IPS-NIHi11 (cell line): ENCODE measurements around the gene MED25.

ENCODE experiments used
- DNase-seq: peaks from one replicate; pipeline ENCODE4 v3.0.0; 2012; ENCODE audit warnings: mixed read lengths, low spot score

The MED25 gene

DNA sequence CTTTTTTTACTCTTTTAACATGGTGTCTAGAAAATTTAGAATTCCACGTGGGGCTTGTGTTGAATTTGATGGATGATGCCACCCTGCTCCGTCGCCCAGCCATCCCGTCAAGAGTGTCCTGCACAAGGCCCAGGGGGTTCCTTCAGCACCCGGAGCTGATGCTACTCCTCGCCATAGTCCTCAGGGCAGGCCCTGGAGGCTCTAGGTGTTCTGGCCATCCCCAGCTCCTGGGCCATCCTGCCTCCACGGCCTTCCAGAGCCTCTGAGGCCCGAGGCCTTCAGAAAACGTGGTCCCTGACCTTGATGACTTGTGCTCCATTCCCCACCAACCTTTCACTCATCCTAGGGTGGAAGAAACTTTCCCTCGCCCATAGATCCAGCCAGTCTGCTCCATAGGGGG lies 55.7 kb downstream of the MED25 start:
- no peak for DNase-seq

DNA sequence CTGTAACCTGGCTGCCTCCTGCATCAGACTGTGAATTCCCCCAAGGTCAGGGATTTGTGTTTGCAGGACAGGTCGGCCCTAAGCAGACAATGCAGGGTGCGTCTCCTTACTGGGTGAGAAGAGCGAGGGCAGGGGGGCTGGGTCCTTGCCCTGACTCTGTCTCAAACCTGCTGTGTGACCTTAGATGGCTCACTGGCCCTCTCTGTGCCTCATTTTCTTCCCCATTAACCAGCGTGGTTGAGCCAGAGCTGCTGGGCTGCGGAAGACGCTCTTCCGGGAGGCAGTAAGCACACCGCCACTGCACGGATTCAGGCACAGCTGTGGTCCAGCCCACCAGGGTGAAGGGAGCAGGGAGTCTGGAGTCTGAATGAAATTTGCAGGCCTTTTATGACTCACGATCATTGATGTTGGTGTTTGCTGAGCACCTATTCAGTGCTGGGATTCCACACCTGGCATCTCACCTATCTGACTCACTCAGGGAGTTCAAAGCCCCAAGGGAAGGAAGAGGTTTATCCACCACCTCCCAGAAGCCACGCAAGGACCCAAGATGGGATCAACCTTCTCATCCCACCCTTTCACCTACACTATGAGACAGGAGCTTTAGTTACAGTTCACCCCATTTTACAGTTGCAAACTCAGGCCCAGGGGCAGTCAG lies 56.5 kb downstream of the MED25 start:
- DNase-seq, result no peak

DNA sequence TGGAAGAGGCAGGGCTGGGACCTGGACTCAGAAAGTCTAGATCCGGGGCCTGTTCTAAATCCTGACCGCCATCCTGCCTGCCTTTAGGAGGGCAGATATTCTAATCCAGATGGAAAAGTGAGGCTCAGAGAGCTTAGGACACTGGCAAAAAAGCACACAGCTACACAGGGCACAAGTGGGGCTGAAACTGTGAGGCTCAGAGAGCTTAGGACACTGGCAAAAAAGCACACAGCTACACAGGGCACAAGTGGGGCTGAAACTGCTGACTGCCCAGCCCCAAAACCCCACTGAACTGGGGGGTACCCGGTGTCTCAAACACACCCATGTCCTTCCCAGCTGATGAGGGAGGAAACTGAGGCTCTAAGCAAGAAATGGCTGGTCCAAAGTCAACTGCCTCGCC lies 57.1 kb downstream of the MED25 start:
- DNase-seq, result no peak

DNA sequence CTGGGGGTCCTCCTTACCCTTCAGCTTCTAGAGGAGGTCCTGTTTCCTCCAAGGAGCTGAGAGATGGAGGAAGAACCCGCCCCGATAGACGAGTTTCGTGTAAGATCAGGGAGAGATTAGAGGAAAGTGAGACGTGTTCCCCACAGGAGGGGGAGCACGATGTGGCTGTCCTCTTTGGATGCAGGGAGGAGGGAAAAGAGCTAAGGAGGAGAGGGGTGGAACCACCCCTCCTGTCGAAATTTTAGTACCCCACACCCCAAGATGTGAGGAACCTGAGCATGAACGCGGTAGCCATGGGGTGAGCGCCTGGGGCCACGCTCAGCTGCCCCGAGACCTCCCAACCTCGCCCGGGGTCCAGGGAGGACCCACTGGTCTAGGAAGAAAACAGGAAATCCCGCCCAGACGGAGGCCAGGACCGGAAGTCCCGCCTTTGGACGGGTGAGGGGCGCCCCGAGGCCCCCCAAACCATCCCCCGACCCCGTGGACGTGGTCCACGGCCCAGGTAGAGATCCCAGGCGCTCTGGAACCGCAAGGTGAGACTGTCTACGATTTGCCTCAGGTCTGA lies 57.9 kb downstream of the MED25 start:
- no peak for DNase-seq

DNA sequence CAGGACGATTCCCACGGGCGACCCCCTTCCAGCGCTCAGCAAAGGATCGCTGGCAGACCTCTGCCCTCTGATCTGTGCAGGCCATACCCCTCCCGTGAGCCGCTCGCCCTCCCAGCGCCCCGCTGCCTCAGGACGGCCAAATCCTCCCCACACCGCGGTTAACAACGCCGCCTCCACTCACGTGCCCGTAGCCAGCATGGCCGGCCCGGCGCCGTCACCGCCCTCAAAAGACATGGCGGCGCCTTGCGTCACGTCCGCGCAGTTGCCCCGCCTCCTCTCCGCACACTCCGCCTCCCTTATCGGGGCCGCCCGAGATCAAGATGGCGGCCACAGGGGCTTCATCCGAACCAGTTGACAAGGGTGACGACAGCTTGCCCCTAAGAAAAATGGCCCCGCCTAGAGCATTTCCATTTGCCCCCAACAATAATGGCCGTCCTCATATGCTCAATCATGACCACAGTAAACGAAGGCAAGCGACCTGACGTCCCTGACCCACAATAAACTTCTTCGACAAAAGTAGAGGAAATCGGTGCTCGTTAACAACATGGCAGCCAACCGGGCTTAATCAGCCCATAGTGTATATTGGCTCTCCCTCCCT lies 58.4 kb downstream of the MED25 start:
- DNase-seq, result peak; percentile 75

DNA sequence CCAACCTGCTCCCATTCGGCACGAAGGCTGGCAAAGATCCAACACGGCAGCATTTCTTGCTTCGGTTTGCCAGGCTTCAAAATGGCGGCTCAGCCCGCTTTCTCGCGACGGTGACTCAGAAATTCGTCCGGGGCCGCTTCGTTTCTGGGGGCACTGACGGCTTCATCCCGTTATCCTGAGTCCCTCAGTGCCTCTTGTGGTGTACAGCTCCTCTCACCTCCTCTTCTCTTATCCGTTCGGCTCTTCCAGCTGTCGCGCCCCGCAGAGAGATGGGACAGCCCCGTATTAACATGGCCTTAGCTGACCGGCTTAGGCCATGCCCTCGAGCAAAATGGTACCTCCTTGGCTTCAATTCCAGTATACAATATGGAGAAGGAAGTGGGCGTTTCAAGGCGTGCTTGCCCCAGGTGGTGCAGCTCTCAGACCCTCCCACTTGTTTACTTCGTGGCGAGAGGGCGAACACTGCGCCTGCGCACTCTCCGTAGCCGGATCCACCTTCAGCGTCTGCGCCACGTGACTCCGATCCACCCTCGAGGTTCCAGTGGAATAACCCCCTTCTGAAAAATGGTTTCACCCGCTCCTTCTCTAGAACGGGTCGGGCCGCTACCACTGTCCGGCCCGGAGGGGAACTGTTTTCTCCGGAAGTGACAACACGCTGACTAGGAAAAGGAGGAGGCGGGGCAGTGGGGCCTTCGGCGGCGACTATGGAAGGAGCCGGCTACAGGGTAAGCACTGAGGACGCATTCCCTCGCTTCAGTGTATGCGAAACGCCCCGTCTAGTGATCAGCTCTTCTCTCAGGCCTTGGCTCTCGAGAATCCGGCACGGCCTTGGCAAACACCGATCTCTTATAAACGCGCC lies 59.2 kb downstream of the MED25 start, which contains the start of the genes AKT1S1 and TBC1D17:
TSS of gene AKT1S1 (minus strand) at position 336 of the 859 bp plus-strand sequence. CDS start 4,060 bp downstream, outside the sequence.
TSS of gene TBC1D17 (plus strand) at position 683 of the 859 bp plus-strand sequence. CDS start at position 705, 22 bp downstream.
- DNase-seq, result peak; percentile 83

DNA sequence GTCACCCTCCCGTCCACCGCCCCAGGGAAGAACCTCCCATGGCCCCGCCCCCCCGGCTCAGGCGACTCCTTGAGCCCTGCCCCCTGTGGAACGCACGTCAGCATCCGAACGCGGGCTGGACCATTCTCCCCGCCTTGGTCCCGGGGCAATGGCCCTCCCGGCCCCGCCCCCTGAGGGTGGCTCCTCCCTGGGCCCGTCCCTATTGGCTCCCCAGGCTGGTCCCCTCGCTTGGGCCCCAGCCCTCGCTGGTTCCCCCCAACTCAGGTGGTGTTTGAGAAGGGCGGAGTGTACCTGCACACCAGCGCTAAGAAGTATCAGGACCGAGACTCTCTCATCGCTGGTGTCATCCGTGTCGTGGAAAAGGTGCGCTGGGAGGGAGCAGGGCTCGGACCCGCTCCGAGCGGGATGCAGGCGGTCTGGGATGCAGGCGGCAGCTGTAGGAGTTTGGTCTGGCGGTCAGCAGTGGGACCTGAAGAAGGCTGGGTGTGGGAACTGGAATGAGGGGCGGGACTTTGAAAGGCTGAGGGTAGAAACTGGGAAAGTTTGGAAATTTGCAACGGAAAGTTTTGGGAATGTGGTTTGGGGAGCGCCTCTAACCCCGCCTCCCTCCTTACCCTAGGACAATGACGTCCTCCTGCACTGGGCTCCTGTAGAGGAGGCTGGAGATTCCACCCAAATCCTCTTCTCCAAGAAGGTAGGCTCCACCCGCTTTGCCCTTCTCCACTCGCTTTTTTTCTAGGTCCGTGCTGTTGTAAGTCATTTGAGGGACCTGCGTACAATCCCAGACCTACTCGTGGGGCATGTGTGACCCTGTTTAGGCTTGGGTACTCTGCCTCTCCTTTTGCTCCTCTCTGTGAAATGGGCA lies 60.0 kb downstream of the MED25 start:
- DNase-seq, result peak; percentile 97

DNA sequence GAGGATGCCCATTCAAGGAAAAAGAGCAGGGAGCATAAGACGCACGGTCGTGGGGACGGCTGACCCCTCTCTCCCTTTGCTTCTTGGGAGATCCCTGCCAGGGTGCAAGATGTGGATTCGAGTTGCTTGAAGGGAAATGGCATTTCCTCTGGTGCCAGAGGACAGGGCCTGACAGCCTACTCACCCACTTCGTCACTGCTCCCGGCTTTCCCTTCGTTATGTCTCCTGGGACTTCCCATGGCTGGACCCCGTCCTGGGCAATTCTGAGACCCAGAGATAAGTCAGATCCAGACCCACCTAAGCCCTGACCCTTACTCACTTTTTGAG lies 60.6 kb downstream of the MED25 start:
- DNase-seq, result no peak

DNA sequence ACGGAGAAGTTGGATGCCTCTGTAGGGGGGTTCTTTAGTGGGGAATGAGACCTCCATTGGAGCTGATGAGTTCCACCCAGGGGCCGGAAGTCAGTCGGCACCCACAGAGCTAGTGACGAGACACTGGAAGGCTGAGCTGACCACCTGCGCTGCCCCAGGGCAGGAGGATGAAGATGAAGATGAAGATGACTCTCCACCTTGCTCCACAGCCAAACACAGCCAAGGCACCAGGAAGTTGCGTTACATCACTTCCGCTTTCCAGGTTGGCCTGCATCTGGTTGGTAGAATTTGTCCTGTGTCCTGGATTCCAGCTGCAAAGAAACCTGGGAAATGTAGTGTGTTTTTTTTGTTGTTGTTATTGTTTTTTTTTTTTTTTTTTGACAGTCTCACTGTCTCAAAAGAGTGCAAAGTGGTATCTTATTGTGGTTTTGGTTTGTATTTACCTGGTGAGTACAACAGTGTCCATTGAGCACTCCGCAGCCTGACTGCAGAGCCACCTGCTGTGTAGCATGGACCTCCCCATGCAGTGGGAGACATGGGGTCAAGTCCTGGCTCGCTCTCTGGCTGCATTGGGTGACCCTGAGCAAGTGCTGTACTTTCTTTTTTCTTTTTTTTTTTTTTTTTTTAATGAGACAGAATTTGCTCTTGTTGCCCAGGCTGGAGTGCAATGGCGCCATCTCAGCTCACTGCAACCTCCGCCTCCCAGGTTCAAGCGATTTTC lies 61.3 kb downstream of the MED25 start:
- no peak for DNase-seq

DNA sequence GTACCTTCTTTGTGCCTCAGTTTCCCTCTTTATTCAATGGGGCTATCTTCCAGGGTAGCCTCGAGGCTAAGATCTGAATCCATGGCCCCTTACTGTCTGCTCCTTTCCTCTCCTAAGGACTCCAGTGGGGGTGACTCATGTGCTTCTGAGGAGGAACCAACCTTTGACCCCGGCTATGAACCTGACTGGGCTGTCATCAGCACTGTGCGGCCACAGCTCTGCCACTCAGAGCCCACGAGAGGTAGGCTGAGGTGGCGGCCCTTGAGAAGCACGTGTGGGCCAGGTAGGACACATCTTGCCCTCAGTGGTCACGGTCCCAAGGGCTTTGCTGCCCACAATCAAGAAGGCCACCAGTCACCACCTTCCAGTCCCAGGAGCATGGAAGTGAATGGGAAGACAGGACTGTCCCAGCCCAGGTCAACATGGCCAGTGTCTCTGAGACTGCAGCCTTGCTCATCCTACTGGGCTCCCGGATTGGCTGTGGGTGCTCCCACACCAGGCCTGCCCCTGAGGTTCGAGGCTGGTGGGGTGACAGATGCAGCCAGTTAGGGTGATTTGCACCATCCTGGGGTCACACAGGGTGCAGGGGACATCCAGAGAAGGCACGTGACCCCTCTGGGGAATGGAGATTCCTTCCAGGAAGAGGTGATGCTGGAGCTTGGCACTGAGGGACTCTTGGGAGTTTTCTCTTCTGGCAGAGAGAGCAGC lies 62.2 kb downstream of the MED25 start:
- no peak for DNase-seq

DNA sequence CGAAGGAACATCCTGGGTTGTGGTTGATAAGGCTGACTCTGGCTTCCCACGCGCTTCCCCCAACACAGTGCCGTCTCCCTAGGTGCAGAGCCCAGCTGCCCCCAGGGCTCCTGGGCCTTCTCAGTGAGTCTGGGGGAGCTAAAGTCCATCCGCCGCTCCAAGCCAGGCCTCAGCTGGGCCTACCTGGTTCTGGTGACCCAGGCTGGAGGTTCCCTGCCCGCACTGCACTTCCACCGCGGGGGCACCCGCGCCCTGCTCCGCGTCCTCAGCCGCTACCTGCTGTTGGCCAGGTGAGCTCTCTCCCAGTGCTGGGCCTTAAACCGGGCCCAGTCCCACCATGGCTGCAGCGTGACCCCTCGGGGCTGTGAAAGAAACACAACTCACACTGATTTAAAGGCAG lies 63.1 kb downstream of the MED25 start:
- no peak for DNase-seq

DNA sequence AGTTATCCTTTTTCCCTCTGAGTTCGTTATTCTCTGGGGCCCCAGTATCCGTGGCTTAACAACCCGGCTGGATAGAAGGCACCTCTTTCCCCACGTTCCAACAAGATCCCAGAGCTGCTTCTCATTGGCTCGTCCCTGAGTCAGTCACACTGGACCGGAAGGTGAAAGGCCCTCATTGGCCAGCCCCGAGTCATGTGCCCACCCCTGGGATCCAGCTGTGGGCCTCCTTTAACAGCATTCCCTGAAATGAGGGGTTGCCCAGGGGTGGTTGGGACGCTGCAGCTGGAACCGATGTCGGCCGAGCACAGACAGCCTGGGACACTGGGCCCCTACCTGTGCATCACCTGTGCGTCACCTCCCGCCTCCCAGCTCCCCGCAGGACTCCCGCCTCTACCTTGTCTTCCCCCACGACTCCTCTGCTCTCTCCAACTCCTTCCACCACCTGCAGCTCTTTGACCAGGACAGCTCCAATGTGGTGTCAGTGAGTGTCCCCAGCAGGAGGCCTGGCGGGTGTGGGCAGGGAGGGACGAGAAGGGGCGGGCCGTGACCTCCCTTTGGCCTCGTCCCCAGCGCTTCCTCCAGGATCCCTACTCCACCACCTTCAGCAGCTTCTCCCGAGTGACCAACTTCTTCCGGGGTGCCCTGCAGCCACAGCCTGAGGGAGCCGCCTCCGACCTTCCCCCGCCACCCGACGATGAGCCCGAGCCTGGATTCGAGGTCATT lies 63.7 kb downstream of the MED25 start:
- peak; percentile 67 for DNase-seq

DNA sequence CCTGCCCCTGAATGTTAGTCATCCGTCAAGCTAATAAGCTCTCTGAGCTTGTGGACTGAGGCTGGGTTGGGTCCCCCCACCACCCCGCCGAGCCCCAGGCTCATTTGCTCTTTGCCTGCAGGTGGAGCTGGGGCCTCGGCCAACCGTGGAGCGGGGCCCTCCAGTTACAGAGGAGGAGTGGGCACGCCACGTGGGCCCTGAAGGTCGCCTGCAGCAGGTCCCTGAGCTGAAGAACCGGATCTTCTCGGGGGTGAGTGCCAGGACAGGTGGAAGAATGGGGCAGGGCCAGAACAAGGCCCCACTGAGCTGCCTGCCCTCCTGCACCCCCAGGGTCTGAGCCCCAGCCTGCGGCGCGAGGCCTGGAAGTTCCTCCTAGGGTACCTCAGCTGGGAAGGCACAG lies 64.6 kb downstream of the MED25 start:
- DNase-seq, result no peak

DNA sequence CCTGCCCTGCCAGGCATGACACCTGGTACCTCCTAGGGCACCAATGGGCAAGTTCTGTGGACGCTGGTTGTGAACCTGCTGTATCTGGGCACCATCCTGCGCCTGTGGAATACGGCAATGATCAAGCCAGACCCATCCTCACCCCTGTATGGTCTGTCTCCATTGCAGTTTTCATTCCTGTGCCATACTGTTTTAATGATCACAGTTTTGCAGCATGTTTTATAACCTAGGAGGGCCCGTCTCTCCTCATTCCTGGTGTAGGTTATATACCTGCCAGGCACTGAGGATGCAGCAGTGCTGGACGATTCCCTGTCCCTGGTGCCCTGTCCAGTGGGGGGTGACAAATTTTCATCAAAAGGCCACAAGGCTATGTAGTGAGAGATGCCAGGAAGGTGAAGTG lies 65.0 kb downstream of the MED25 start:
- DNase-seq, result no peak

DNA sequence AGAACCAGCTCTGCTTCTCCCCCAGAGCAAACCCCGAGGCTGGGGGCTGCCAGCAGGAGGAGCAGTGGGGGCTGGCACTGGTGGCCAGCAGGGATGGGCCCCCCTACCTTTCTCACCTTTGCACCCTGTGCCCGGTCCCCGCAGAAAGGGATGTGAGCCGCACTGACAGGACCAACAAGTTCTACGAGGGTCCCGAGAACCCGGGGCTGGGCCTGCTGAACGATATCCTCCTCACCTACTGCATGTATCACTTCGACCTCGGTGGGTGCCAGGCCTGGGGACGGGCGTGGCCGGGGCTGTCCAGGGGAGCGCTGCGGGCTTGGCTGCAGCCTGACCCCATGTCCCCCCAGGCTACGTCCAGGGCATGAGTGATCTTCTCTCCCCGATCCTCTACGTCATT lies 66.0 kb downstream of the MED25 start:
- no peak for DNase-seq

DNA sequence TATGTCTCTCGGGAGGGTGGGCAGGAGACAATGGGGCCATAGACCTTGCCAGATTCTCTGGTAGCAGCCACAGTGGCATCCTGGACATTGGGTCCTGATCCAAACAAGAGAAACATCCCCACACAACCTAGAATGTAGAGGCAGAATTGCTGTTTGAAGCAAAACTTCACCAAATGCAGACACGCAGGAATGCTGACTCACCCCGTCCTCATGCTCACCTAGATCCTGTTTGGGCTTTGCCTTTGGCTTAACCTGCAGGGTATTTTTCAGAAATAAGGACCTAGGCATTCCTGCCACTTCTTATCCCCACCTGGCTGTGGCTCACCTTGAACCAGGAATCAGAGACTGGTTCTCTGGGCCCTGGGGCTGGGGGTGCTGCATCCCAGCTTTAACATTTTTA lies 66.7 kb downstream of the MED25 start:
- no peak for DNase-seq
